ENCODE results near the gene LEMD2.

Gene LEMD2

GRCh38 chr6:33771146-33772081 lies 17.5 kb downstream of the LEMD2 start (continued):
- no peak for TF ChIP-seq BCL11A (tag by site-specific recombination; IDR thresholded peaks at IDR 0.05; ENCODE audit: low read depth)
- TF ChIP-seq KLF8 (tag by site-specific recombination; IDR thresholded peaks at IDR 0.05), result no peak
- TF ChIP-seq ZNF394 (tag by site-specific recombination; IDR thresholded peaks at IDR 0.05; ENCODE audit: borderline replicate concordance), result peak; percentile 52; the same call in 1 of the 2 replicates
- no peak for TF ChIP-seq ZNF132 (tag by site-specific recombination; IDR thresholded peaks at IDR 0.05; ENCODE audit: borderline replicate concordance)
- TF ChIP-seq ZNF645 (tag by site-specific recombination; IDR thresholded peaks at IDR 0.05), result no peak
- TF ChIP-seq ZNF830 (tag by site-specific recombination; IDR thresholded peaks at IDR 0.05; ENCODE audit: low read depth), result no peak
- TF ChIP-seq, protein P1, sequence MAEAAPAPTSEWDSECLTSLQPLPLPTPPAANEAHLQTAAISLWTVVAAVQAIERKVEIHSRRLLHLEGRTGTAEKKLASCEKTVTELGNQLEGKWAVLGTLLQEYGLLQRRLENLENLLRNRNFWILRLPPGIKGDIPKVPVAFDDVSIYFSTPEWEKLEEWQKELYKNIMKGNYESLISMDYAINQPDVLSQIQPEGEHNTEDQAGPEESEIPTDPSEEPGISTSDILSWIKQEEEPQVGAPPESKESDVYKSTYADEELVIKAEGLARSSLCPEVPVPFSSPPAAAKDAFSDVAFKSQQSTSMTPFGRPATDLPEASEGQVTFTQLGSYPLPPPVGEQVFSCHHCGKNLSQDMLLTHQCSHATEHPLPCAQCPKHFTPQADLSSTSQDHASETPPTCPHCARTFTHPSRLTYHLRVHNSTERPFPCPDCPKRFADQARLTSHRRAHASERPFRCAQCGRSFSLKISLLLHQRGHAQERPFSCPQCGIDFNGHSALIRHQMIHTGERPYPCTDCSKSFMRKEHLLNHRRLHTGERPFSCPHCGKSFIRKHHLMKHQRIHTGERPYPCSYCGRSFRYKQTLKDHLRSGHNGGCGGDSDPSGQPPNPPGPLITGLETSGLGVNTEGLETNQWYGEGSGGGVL (tag by site-specific recombination; IDR thresholded peaks at IDR 0.05), result 0 out of 2 replicates have a peak, but pooled peaks have one; percentile 32
- TF ChIP-seq SP7 (tag by site-specific recombination; IDR thresholded peaks at IDR 0.05), result peak; percentile 34; the same call in 1 of the 2 replicates
- TF ChIP-seq ZNF157 (tag by site-specific recombination; IDR thresholded peaks at IDR 0.05), result no peak
- TF ChIP-seq ZNF24 (tag by site-specific recombination; IDR thresholded peaks at IDR 0.05), result no peak
- no peak for TF ChIP-seq ZNF548 (tag by site-specific recombination; IDR thresholded peaks at IDR 0.05)
- TF ChIP-seq ZNF658 (tag by site-specific recombination; IDR thresholded peaks at IDR 0.05), result no peak
- no peak for TF ChIP-seq ZNF292 (tag by site-specific recombination; IDR thresholded peaks at IDR 0.05; ENCODE audit: borderline replicate concordance, low read depth)
- no peak for TF ChIP-seq ZNF521 (tag by site-specific recombination; IDR thresholded peaks at IDR 0.05)
- TF ChIP-seq SALL2 (tag by site-specific recombination; IDR thresholded peaks at IDR 0.05; ENCODE audit: borderline replicate concordance), result no peak
- no peak for TF ChIP-seq PRDM1 (tag by site-specific recombination; IDR thresholded peaks at IDR 0.05)
- TF ChIP-seq ZBTB7A (tag by site-specific recombination; IDR thresholded peaks at IDR 0.05; ENCODE audit: low read depth), result no peak
- peak; percentile 98 for TF ChIP-seq GLIS1 (tag by site-specific recombination; IDR thresholded peaks at IDR 0.05)
- no peak for TF ChIP-seq ZSCAN23 (tag by site-specific recombination; IDR thresholded peaks at IDR 0.05)
- no peak for TF ChIP-seq ZBTB21 (tag by site-specific recombination; IDR thresholded peaks at IDR 0.05)
- TF ChIP-seq ZNF791 (tag by site-specific recombination; IDR thresholded peaks at IDR 0.05), result no peak
- TF ChIP-seq, protein P2, sequence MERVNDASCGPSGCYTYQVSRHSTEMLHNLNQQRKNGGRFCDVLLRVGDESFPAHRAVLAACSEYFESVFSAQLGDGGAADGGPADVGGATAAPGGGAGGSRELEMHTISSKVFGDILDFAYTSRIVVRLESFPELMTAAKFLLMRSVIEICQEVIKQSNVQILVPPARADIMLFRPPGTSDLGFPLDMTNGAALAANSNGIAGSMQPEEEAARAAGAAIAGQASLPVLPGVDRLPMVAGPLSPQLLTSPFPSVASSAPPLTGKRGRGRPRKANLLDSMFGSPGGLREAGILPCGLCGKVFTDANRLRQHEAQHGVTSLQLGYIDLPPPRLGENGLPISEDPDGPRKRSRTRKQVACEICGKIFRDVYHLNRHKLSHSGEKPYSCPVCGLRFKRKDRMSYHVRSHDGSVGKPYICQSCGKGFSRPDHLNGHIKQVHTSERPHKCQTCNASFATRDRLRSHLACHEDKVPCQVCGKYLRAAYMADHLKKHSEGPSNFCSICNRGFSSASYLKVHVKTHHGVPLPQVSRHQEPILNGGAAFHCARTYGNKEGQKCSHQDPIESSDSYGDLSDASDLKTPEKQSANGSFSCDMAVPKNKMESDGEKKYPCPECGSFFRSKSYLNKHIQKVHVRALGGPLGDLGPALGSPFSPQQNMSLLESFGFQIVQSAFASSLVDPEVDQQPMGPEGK (tag by site-specific recombination; IDR thresholded peaks at IDR 0.05), result peak; percentile 39
- no peak for TF ChIP-seq ZNF558 (tag by site-specific recombination; IDR thresholded peaks at IDR 0.05)
- TF ChIP-seq YY2 (tag by site-specific recombination; IDR thresholded peaks at IDR 0.05), result no peak
- TF ChIP-seq, protein P3, sequence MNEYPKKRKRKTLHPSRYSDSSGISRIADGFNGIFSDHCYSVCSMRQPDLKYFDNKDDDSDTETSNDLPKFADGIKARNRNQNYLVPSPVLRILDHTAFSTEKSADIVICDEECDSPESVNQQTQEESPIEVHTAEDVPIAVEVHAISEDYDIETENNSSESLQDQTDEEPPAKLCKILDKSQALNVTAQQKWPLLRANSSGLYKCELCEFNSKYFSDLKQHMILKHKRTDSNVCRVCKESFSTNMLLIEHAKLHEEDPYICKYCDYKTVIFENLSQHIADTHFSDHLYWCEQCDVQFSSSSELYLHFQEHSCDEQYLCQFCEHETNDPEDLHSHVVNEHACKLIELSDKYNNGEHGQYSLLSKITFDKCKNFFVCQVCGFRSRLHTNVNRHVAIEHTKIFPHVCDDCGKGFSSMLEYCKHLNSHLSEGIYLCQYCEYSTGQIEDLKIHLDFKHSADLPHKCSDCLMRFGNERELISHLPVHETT (tag by site-specific recombination; IDR thresholded peaks at IDR 0.05), result no peak
- no peak for TF ChIP-seq SCRT2 (tag by site-specific recombination; IDR thresholded peaks at IDR 0.05)
- TF ChIP-seq ZNF23 (tag by site-specific recombination; IDR thresholded peaks at IDR 0.05; ENCODE audit: borderline replicate concordance), result no peak
- no peak for TF ChIP-seq ZNF211 (tag by site-specific recombination; IDR thresholded peaks at IDR 0.05; ENCODE audit: low read depth)
- TF ChIP-seq ZNF10 (tag by site-specific recombination; IDR thresholded peaks at IDR 0.05), result peak; percentile 52; the same call in 1 of the 2 replicates
- TF ChIP-seq FEZF1 (tag by site-specific recombination; IDR thresholded peaks at IDR 0.05), result no peak
- TF ChIP-seq RBAK (tag by site-specific recombination; IDR thresholded peaks at IDR 0.05), result no peak
- no peak for TF ChIP-seq ZNF366 (tag by site-specific recombination; conservative IDR thresholded peaks at IDR 0.05)
- TF ChIP-seq GFI1B (tag by site-specific recombination; IDR thresholded peaks at IDR 0.05), result no peak

All from HEK293 (cell line).